Measurements from ENCODE around the gene AKAP17A.
"Not testable (repeated sequence)": the region's sequence is repeated elsewhere in the genome, so short reads cannot be mapped to it uniquely, and the experiment has no call there.

Gene AKAP17A

DNA sequence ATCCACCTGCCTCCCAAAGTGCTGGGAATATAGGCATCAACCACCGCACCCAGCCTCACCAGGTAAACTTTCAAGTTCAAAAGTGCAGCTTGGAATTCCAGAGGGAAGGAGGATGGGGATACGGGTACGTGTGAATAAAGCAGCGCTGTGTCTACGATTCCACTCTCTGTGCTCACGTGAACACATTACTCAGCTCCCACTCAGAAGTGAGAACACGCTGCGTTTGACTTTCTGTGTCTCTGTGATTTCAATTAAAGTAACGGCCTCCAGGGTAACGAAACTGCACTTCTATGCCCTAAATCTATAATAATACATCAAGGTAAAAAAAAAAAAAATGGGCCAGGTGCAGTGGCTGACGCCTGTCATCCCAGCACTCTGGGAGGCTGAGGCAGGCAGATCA lies 15.1 kb downstream of the AKAP17A start:
- DNase-seq, result no peak

DNA sequence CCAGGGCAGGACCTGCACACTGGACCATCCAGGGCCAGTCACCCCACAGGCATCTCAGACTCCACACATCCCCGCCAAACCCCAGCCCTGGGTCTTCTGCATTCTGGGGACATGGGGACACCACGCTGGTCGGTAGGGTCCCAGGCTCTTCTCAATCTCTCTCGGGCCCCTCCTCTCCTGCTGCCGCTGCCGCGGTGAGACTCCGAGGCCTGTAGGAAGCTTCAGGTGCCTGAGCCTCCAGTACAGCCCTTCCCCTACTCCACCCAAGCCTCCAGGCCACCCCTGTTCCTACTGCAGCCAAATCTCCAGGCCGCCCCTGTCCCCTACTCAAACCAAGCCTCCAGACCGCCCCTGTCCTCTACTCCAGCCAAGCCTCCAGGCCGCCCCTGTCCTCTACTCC lies 17.9 kb downstream of the AKAP17A start:
- no peak for DNase-seq

DNA sequence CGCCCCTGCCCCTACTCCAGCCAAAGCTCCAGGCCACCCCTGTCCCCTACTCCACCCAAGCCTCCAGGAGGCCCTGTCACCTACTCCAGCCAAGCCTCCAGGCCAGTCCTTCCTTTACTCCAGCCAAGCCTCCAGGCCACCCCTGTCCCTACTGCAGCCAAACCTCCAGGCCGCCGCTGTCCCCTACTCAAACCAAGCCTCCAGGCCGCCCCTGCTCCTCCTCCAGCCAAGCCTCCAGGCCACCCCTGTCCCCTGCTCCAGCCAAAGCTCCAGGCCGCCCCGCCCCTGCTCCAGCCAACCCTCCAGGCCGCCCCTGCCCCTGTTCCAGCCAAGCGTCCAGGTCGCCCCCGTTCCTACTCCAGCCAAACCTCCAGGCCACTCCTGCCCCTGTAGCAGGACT lies 18.4 kb downstream of the AKAP17A start:
- DNase-seq, result no peak

DNA sequence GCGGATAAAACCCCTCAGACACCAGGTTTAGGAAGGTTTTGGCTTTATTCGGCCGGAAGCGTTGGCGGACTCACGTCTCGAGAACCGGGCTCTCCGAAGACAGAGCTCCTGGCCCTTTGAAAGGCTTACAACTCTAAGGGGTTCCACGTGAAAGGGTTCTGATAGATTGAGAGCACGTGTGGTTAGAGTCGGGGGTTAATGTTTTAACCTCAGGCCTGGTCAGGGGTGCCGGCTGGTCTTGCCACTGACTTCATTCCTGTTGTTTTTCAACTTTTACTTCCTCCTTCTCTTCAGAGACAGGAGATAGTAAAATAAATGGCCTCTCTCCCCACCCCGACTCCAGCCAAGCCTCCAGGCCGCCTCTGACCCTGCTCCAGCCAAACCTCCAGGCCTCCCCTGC lies 18.8 kb downstream of the AKAP17A start:
- DNase-seq, result no peak

DNA sequence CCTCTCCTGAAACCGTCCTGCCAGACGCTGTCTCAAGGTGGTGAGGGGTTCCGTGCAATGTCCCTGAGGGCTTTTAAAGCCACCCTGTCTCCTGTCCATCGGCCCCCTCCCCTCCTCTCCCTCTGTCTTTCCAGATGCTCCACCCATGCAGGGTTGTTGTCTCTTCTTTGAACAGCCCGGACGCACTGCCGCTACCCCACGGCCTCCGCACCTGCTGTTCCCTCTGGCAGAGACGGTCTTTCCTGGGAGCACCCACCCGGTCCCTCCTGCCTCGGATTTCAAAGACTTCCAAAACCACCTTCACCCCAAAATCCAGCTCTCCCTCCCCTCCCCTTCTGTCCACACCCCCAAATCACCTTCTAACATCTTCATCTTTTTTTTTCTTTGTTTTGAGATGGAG lies 19.3 kb downstream of the AKAP17A start:
- DNase-seq, result no peak

DNA sequence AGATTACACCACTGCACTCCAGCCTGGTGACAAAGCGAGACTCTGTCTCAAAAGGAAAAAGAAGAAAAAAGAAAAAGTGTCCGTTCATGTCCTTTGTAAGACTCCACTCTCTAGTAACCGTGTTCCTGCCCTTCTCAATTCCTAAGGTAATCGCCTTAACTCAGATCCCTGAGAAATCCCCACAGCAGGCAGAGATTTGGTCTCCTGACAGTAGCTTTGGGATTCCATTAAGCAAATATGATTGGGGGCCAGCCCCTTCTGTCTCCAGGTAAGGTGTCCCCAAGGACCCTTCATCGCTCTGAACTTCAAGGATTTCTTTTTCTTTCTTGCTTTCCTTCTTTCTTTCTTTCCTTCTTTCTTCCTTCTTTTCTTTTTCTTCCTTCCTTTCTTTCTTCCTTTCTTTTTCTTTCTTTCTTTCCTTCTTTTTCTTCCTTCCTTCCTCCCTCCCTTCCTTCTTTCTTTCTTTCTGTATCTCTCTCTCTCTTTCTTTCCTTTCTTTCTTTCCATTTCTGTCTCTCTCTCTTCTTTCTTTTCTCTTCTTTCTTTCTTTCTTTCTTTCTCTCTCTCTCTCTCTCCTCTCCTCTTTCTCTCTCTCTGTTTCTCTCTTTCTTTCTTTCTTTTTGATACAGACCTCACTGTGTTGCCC lies 21.4 kb downstream of the AKAP17A start:
- no peak for DNase-seq

DNA sequence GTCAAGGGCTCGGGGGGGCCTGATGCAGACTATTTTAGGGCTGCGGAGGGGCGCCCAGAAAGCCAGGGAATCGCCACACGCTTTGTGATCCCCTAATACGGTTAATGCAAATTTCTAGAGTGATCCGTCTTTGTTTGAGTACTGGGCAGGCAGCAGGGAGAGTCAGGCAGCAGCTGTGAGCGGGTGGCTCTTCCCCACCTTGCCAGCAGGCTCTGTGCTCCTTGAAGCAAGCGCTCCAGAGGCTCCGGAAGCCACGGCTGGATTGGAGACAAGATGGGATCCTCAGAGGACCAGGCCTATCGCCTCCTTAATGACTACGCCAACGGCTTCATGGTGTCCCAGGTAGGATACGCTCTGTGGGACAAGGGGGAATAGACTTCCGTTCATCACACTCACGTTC lies 23.5 kb downstream of the AKAP17A start, which contains the start of gene ASMT:
ASMT (plus strand) TSS at position 133 of the 400 bp plus-strand sequence; CDS start at position 274, 141 bp downstream.
- DNase-seq, result no peak

DNA sequence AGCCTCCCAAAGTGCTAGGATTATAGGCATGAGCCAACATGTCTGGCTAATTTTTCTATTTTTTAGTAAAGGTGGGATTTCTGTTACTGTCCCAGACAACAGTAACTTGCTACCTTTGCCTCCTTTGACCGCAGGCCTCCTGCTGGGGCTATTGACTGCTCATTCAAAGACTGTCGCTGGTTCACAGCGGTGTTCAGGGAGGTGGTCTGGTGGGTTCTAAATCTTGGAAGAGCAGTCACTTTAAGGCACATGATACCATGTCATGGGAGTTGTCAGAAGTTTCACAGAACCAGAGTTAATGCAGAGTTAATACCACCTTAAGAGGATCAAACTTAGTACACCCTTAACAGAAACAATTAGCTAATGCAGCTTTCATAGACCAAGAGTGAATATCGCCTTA lies 27.3 kb downstream of the AKAP17A start:
- no peak for DNase-seq

DNA sequence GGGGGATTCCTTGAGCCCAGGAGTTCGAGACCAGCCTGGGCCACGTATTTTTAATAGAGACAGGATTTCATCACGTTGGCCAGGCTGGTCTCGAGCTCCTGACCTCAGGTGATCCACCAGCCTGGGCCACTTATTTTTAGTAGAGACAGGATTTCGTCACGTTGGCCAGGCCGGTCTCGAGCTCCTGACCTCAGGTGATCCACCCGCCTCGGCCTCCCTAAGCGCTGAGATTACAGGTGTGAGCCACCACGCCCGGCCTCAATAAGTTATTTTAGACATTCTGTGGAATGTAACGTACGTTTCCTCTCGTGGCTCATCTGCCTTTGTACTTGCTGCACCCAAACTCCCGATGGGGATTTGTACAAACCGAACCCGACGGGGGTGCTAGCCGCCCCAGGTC lies 32.3 kb downstream of the AKAP17A start:
- DNase-seq, result no peak

DNA sequence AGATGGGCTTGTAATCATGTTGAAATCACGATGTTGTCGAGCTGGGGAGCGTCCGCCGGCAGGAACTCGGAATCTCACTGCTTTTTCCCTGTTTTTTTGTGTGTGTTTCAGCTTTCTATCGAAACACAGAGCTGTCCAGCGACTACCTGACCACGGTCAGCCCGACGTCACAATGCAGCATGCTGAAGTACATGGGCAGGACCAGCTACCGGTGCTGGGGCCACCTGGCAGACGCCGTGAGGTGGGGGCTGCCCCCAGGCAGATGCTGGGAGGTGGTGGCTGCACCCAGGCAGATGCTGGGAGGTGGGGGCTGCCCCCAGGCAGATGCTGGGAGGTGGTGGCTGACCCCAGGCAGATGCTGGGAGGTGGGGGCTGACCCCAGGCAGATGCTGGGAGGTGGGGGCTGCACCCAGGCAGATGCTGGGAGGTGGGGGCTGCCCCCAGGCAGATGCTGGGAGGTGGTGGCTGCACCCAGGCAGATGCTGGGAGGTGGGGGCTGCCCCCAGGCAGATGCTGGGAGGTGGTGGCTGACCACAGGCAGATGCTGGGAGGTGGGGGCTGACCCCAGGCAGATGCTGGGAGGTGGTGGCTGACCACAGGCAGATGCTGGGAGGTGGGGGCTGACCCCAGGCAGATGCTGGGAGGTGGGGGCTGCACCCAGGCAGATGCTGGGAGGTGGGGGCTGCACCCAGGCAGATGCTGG lies 32.9 kb downstream of the AKAP17A start:
- DNase-seq, result not testable (repeated sequence)

DNA sequence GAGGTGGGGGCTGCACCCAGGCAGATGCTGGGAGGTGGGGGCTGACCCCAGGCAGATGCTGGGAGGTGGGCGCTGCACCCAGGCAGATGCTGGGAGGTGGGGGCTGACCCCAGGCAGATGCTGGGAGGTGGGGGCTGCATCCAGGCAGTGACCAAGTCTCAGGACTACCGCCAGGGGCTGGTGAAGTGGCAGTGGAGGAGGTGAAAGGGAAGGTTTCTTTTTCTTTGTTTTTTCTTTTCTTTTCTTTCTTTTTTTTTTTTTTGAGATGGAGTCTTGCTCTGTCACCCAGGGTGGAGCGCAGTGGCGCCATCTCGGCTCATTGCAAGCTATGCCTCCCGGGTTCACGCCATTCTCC lies 33.4 kb downstream of the AKAP17A start:
- not testable (repeated sequence) for DNase-seq

DNA sequence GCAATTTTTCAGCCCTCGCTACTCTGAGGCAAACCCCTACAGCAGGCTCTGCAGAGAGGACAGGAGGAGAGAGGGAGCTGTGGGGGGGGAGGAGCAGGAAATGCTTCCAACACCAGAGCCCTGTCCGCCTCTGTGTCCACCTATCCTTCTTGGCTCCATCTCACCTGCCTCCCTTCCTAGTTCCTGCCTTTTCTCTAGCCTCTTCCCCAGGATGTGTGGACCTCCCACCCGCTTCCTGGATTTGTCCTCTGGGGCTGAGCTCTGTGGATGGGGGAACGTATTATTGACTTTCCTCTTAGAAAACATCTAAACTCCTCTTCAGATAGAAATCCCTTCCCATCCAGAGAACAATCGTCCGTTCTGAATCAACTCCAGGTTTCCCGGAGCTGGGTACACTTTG lies 37.8 kb downstream of the AKAP17A start:
- DNase-seq, result no peak

DNA sequence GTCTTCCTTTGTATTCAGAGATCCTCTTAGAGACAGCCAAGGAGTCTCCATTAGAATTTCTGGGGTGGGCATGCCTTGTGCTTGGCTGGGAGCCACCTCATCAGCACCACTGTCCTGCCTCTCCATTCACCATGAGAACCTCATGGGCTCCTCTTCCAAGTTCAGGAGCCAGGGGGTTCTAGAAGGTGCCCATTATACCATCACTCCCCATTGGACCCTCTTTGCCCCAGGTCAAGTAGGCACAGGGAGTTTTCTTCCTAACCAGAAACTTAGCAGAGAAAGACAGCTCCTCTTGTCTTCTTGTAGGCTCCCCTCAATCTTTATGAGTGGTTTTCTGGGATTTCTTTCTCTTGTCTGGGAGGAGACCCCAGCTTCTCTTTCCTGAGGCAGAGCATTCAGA lies 54.6 kb downstream of the AKAP17A start:
- no peak for DNase-seq

DNA sequence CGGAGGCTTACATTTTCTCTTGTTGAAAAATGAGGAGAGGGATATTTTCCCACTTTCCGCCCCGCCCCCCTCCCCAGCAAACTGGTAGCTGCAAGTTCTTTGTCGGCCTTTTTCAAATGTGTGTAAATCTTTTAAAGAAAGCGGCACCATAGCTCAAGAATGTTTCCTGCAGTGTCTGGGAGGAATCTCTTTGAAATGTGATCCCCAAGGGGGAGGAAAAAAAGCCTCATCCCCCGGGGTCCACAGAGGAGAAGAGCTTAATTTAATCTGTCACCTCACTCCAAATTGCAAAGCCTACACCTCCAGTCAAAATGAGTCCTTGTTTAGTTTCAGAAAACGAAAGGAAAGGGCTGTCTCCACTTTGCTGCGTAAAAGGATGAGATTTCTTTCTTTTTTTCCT lies 58.2 kb downstream of the AKAP17A start:
- DNase-seq, result no peak
